ENCODE data around the gene TCAIM. TPM values are rescaled to one million over a fixed set of nuclear protein-coding genes. Genes with fewer than 3 reads are reported as not detected.
A peak's percentile ranks its signal among the peaks of the same experiment; 100 is the strongest.

Gene TCAIM
- total and polyA plus RNA-seq, 10 of the 15 experiments (the other 5 are each of a cell fraction or from before 2014, with no cell fraction given) = 14.5 to 22.9 (median 17.8) TPM

DNA sequence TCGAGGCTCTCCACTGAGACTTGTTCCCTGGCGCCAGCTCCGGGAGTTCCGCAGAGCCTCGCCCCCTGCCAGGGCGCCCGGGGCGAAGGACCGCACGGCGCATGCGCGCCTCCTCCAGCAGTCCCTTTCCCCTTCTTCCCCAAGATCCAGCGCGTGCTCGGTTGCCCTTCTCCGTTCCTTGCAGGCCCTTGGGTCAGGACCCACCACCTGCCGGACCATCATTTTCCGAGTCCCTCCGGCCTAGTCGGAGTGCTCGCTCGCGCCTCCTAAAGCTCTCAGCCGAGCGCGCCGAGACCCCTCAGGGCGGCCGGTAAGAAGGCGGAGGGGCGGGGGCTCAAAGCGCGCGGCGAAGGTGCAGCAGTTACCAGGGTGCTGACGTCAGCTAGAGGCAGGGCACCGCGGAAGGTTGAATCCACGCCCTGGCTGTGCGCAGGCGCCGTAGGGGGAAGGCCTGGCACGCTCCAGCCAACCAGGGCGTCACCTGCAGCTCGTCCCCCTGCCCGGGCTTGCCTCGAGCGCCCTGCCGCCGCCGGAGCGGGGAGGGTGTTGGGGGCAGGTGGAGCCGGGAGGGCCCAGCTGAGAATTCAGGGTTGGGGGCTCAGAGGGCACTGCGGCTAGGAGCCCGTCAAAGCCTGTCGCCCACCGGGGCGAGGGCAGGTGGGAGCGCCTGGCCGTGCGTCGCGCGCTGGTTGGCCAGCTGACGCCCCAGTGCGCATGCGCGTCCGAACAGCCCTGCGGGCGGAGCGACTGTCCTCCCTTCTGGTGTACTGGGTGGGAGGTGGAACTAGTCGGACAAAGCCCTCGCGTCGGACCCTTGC, at the start of gene TCAIM (continued):
- TF ChIP-seq, protein P1, sequence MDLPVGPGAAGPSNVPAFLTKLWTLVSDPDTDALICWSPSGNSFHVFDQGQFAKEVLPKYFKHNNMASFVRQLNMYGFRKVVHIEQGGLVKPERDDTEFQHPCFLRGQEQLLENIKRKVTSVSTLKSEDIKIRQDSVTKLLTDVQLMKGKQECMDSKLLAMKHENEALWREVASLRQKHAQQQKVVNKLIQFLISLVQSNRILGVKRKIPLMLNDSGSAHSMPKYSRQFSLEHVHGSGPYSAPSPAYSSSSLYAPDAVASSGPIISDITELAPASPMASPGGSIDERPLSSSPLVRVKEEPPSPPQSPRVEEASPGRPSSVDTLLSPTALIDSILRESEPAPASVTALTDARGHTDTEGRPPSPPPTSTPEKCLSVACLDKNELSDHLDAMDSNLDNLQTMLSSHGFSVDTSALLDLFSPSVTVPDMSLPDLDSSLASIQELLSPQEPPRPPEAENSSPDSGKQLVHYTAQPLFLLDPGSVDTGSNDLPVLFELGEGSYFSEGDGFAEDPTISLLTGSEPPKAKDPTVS (IDR thresholded peaks at IDR 0.05; ENCODE audit: low read depth, low read length) = no peak
- TF ChIP-seq PML (IDR thresholded peaks at IDR 0.05; ENCODE audit: low read length) = peak; percentile 87; the same call in 1 of the 2 replicates
- TF ChIP-seq, protein P2, sequence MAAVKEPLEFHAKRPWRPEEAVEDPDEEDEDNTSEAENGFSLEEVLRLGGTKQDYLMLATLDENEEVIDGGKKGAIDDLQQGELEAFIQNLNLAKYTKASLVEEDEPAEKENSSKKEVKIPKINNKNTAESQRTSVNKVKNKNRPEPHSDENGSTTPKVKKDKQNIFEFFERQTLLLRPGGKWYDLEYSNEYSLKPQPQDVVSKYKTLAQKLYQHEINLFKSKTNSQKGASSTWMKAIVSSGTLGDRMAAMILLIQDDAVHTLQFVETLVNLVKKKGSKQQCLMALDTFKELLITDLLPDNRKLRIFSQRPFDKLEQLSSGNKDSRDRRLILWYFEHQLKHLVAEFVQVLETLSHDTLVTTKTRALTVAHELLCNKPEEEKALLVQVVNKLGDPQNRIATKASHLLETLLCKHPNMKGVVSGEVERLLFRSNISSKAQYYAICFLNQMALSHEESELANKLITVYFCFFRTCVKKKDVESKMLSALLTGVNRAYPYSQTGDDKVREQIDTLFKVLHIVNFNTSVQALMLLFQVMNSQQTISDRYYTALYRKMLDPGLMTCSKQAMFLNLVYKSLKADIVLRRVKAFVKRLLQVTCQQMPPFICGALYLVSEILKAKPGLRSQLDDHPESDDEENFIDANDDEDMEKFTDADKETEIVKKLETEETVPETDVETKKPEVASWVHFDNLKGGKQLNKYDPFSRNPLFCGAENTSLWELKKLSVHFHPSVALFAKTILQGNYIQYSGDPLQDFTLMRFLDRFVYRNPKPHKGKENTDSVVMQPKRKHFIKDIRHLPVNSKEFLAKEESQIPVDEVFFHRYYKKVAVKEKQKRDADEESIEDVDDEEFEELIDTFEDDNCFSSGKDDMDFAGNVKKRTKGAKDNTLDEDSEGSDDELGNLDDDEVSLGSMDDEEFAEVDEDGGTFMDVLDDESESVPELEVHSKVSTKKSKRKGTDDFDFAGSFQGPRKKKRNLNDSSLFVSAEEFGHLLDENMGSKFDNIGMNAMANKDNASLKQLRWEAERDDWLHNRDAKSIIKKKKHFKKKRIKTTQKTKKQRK (IDR thresholded peaks at IDR 0.05; ENCODE audit: low read depth, low read length) = no peak
- TF ChIP-seq CHD2 (IDR thresholded peaks at IDR 0.05; ENCODE audit: borderline replicate concordance, low read depth, low read length) = 0 out of 2 replicates have a peak, but pooled peaks have one; percentile 54
- TF ChIP-seq CBFB (IDR thresholded peaks at IDR 0.05; ENCODE audit: low read depth) = no peak
- TF ChIP-seq NFIC (IDR thresholded peaks at IDR 0.05; ENCODE audit: low read depth, low read length) = no peak
- peak; percentile 41; the same call in 1 of the 3 replicates for TF ChIP-seq POU2F2 (IDR thresholded peaks at IDR 0.05; ENCODE audit: borderline replicate concordance, low read depth, low read length)
- TF ChIP-seq RUNX3 (IDR thresholded peaks at IDR 0.05; ENCODE audit: low read length) = 0 out of 2 replicates have a peak, but pooled peaks have one; percentile 13
- TF ChIP-seq NR2C1 (IDR thresholded peaks at IDR 0.05) = no peak
- peak; percentile 22 for TF ChIP-seq RELA (IDR thresholded peaks at IDR 0.05; ENCODE audit: borderline replicate concordance, partially characterized antibody)
- TF ChIP-seq, protein P3, sequence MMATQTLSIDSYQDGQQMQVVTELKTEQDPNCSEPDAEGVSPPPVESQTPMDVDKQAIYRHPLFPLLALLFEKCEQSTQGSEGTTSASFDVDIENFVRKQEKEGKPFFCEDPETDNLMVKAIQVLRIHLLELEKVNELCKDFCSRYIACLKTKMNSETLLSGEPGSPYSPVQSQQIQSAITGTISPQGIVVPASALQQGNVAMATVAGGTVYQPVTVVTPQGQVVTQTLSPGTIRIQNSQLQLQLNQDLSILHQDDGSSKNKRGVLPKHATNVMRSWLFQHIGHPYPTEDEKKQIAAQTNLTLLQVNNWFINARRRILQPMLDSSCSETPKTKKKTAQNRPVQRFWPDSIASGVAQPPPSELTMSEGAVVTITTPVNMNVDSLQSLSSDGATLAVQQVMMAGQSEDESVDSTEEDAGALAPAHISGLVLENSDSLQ (IDR thresholded peaks at IDR 0.05) = peak; percentile 70; the same call in 1 of the 2 replicates
- TF ChIP-seq, protein P4, sequence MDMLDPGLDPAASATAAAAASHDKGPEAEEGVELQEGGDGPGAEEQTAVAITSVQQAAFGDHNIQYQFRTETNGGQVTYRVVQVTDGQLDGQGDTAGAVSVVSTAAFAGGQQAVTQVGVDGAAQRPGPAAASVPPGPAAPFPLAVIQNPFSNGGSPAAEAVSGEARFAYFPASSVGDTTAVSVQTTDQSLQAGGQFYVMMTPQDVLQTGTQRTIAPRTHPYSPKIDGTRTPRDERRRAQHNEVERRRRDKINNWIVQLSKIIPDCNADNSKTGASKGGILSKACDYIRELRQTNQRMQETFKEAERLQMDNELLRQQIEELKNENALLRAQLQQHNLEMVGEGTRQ (IDR thresholded peaks at IDR 0.05; ENCODE audit: borderline replicate concordance, low read depth, low read length) = no peak
- TF ChIP-seq CHD1 (IDR thresholded peaks at IDR 0.05; ENCODE audit: low read depth, low read length) = peak; percentile 88; the same call in 1 of the 2 replicates
- peak; percentile 39 for TF ChIP-seq SMAD1 (IDR thresholded peaks at IDR 0.05; ENCODE audit: low read depth, partially characterized antibody)
- 0 out of 2 replicates have a peak, but pooled peaks have one; percentile 82 for TF ChIP-seq NBN (IDR thresholded peaks at IDR 0.05)
- no peak for TF ChIP-seq SMARCA5 (IDR thresholded peaks at IDR 0.05)
- TF ChIP-seq SPI1 (IDR thresholded peaks at IDR 0.05; ENCODE audit: borderline replicate concordance, insufficient read depth, low read depth, low read length) = no peak
- no peak for TF ChIP-seq NR2C2 (IDR thresholded peaks at IDR 0.05; ENCODE audit: borderline replicate concordance, control insufficient read depth, insufficient read length, low read depth)
- TF ChIP-seq WRNIP1 (IDR thresholded peaks at IDR 0.05; ENCODE audit: borderline replicate concordance, low read depth, low read length) = no peak
- no peak for TF ChIP-seq FOS (IDR thresholded peaks at IDR 0.05; ENCODE audit: borderline replicate concordance, extremely low read depth, insufficient read length)
- no peak for TF ChIP-seq KAT2A (conservative IDR thresholded peaks at IDR 0.05; ENCODE audit: control insufficient read depth, low read depth, low read length)

Data from GM12878 (cell line).